HG03196 (cell line): ENCODE data around the gene WWC1.

Source experiments
- ATAC-seq: cut with Tn5 transposase; IDR thresholded peaks from one replicate; pipeline ENCODE4 v1.9.1; 2021; ENCODE audit not compliant: unreplicated experiment

The WWC1 gene

DNA sequence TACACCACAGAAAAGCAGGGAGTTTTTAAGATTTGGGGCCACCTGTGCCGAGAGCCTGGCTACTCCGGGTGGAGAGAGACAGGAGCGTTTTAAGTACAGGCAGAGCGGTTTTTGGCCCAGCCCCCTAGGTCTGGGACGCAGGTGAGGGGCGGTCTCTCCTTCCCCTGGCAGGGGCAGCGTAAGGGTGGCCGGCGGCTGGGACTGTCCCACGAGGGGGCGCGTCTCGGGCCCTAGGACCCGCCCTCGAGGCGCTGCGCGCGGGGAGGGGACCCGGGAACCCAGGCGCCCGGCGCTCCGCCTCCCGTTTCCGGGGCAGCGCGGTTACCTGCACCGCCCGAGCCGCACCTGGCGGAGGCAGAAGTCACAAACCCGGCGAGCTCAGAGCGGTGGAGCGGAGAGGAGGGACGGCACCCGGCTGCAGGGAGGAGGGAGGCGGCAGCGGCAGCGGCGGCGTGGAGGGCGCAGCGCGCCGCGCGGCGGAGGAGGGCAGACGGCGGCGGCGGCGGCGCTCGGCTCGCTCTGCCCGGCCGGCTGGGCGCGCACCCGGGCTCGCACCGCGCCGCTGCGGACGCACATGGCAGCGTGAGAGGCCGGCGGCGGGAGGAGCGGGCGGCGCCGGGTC lies at the start of gene WWC1:
Gene WWC1, plus strand, starts transcription at position 304 of the 622 bp plus-strand sequence. CDS start 508 bp downstream, outside the sequence.
- ATAC-seq = peak; percentile 80

DNA sequence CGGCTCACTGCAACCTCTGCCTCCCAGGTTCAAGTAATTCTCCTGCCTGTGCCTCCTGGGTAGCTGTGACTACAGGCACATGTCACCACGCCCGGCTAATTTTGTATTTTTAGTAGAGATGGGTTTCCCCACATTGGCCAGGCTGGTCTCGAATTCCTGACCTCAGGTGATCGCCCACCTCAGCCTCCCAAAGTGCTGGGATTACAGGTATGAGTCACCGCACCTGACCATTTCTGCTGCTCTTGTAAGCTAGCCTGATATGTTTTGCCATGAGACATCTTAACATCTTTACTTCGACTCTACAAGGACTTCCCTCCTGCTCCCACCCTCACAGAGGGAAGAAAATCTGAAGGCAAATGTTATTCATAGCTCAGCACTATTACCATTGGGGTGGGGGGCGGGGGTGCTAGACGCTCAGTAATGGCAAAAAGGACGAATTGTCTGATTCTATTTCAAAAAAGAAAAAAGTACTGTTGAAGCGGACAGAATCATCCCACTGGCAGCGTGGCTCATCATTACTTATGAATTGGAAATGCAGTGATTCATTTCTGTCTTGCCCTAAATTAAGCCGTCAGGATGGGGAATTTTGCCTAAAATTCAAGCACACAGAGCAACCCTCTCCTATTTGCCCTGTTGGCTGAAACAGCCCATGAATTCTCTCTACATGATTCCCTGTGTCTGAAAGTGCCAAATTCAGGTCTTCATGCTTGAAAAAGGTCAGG lies 46.4 kb upstream of the WWC1 start:
- no peak for ATAC-seq

DNA sequence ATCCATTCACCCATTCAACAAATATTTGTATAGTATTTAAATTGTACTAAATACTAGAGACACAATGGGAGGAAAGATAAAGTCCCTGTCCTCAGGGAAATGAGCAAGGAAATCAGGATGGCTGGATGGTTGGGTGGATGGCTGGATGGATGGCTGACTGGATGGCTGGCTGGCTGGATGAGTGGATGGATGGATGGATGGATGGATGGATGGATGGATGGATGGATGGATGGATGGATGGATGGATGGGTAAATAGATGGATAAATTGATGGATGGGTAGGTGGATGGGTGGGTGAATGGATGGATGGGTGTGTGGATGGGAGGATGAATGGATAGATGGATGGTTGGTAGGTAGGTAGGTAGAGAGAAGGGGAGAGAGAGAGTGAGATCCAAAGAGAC lies 41.5 kb upstream of the WWC1 start:
- no peak for ATAC-seq

DNA sequence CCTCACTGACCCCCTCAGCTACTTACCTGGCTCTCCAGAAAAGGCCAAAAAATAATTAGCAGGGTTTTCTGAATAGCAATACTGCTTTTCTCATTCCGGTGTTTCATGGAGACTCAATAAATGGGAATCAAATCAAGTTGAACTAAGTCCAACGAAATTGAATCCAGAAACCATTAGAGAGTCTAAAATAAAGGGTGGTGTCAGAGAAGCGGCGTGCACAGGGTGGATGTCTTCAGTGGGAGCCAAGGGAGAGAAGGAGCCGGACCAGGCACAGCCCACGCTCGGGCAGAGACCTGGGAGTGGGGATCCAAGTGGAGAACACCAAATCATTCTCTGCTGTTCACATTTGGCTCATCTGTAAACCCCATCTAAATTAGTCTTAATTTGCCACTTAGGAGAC lies 40.2 kb upstream of the WWC1 start:
- no peak for ATAC-seq

DNA sequence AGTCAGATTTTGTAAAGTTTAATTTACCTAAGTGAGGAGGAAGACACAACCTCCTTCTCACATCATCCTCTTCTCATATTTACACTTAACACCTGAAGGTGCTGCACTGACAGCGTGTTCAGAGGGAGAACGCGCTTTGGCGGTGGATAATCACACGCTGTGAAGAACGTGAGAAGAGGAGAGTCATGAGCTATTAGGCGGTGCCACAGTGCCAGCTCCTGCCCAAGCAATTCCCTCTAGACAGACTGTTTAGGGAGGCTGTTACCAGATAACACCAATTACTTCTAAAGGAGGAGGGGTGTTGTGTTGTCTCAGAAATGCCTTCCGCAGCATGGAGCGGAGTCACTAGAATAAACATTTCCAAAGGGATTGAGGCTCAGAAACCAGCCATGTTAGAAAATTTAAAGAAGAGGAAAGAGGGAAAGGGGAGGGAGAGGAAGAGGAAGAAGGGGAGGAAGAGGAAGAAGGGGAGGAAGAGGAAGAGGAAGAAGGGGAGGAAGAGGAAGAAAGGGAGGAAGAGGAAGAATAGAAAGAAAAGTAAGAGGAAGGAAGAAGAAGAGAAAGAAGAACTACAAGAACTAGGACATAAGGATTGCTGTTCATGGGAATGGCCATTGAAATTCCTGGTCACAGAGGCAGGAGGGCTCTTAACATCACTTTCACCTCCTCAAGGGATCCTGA lies 37.3 kb upstream of the WWC1 start:
- no peak for ATAC-seq

DNA sequence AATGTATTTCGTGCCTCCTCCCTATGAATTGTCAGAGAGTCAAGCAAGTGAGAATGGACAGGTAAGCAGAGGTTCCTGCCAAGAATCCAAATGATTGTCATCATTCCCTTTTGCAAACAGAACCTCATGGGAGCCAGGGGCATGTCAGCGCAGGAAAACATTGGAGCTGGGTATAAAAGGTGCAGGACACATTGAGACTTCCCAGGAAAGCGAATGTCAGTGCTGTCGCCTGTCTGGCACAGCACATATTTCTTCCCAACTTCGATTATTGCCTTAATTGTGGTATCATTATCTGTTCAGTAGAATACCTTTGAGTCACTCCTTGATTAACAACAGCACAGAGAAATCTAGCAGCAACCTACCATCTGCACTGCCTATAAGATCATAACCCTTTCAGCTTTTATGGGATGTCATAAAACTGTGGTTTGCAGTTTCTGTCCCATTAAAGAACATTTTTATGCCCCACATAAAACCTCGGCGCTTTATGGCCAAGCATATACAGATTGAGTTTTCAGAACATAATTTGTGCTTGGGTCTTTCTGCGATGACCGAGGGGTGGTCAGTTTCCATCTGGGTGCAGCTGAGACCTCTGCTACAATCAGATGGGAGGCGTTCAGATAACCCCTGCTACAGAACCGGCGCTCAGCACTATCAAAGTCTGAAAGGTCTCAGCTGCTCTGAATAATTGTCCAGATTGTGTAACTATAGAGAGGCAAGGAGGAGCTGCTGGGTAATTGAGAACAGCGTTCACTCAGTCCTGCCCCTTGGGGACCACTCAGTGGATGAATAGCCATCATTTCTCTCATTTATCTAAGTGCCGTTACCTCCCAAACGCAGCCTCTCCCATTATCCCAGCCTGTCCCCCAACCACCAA lies 30.9 kb upstream of the WWC1 start:
- ATAC-seq = no peak

DNA sequence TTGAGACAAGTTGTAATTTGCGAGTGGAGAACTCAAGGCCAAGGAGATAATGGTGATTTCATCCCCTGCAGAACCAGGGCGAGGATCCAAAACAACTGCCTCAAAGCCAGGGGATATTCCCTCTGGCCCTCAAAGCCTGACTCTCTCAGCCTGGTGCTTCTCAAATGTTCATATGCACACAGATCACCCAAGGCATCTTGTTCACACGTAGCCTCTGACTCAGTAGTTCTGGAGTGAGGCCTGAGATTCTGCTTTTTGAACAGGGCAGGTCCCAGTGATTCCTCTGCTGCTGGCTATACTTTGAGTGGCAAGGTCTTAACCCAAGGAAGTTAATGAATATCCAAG lies 30.2 kb upstream of the WWC1 start:
- ATAC-seq = no peak

DNA sequence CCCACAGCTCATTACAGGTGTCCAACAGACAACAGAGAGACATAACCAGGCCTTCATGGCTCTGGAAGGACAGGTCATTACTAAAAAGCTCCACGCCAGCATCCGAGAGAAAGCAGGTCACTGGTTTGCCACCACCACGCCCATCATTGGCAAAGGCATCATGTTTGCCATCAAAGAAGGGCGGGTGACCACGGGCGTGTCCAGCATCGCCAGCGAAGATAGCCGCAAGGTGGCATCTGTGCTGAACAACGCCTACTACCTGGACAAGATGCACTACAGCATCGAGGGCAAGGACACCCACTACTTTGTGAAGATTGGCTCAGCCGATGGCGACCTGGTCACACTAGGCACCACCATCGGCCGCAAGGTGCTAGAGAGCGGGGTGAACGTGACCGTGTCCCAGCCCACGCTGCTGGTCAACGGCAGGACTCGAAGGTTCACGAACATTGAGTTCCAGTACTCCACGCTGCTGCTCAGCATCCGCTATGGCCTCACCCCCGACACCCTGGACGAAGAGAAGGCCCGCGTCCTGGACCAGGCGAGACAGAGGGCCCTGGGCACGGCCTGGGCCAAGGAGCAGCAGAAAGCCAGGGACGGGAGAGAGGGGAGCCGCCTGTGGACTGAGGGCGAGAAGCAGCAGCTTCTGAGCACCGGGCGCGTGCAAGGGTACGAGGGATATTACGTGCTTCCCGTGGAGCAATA lies 29.3 kb upstream of the WWC1 start:
- ATAC-seq = no peak

DNA sequence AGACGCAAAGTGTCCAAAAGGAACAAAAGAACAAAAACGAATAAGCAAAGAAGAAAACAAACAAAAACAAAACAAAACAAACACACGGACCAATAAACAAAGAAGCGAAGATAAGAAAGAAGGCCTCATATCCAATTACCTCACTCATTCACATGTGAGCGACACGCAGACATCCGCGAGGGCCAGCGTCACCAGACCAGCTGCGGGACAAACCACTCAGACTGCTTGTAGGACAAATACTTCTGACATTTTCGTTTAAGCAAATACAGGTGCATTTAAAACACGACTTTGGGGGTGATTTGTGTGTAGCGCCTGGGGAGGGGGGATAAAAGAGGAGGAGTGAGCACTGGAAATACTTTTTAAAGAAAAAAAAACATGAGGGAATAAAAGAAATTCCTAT lies 28.3 kb upstream of the WWC1 start:
- ATAC-seq = no peak

DNA sequence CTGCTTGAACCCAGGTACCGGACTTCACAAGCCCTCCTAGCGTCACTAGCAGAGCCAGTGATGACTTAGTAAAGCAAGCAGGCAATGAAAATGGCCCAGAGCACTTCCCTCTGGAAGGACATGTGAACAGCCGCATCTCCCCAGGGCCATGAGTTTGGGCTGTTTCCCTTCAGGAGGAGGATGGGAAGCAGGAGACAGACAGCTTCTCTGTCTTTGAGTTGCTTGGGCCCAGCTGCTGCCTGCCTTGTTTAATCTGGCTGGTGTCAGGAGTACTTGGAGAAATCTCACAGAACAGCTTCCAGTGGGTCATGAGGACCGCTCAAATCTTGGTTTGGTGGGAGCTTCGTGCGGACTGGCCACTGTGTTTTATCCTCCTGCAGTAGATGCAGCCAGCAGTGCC lies 25.4 kb upstream of the WWC1 start:
- ATAC-seq = no peak

DNA sequence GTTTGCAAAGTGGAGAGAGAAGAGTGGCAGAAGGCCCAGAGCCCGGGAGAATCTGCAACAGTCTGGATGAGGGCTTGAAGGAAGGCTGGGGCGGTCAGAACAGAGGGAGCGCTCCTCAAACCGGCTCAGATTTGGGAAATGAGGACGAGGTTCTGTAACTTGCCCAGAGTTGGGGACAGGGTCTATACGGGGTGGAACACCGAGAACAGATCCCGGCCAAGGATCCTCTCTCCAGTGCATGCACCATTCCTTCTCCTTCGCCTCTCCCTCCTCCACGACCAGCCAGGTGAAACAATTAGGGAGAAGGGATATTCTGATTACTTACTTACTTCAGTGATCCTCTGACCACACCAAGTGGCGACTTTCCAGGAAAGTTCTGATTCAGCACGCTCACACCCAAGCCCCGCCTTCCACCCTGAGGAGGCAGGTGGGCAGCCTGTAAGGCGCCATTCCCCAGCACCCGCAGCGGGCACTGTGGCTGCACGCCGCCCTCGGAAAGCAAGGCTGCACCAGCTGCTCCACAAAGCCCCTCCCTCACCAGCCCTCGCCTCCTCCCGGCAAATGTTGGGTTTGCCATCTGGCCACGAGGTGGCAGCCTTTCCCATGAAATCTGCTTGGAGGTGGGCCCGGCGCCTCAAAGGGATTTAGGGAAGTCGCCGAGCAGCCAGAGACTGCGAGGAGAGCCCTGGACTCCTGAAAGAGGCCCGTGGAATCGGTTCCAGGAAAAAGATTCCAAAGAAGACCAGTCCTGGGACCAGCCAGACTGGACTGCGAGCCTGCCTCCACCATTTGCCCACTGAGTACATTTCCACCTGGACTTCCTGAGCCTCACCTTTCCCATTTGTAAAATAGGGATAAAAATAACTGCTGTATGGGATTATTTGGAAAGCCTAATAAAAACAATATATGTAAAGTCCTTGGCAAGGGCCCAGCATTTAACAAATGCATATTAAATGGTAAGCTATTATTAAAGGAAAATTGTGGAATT lies 22.2 kb upstream of the WWC1 start:
- ATAC-seq = peak; percentile 91

DNA sequence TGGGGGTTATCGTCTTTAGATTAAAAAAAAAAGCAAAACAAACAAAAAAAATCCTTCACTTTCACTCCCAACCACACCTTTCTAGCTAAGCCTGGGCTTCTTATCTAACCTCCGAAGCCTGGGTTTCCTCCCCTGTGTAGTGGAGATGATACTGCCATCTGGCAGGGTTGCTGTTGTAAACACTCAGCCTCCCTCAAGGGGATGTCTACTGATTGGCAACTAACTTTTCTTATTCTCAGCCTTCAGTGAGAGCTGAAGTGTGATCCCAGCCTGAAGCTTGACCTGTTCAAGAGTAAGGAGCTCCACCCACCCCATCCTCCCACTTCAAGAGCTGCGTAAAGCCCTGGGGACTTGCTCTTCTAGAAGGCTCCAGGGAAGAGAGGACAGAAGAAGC lies 21.5 kb upstream of the WWC1 start:
- no peak for ATAC-seq

DNA sequence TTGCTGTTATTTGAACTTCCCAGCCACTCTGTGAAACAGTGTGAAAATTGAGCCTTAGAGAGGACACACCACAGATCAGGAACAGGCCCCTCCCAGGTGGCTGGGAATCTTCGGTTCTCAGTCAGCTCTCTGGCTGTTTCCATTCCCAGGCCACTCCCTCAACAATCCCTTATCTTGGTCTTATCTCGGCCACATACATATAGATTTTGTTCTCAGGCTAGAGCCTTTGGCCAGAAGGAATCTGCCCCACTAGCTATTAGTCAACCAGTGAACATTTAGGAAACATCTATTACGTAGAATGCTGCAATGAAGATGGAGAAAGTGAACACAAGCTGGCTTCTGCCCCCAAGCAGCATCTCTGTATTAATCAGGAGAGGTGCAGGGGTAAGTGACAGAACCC lies 21.0 kb upstream of the WWC1 start:
- ATAC-seq = no peak

DNA sequence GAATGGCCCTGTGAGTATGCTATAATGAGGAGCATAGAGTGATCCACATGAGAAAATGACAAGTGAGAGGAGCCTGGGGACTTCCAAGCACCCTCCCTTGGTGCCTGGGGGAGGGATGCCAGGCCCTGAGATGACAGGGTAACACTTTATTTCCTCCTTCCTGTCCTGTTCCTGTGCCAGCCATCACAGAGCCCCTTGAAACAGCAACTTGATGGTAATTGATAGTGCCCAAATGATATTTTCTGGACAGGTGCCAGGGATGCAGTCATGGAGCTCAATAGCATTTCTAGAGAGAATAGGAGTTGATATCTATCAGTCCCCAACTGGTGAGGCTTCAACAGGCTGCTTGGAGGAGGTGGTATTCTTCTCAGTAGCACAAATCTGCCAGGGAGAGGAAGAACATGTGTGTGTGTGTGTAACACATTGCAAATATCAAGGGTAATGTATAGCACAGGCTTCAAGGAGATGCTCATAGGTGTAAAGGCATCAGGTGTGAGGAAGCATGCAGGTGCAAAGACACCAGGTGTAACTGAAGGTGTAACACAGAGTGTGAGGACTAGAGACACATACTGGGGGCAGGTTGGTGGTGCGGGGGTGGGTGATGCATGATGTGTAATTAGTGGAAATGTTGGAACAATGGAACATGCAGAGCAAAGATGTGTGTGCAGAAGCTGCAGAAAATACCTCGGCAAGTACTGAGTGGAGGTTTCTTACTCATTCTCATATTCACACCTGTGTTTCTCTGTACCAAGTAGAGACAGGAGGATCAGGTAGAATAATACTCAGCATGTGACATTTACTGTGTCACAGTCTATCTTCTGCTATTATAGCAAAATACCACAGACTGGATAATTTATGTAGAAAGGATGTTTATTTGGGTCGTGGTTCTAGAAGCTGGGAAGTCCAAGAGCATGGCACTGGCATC lies 18.1 kb upstream of the WWC1 start:
- ATAC-seq = no peak

DNA sequence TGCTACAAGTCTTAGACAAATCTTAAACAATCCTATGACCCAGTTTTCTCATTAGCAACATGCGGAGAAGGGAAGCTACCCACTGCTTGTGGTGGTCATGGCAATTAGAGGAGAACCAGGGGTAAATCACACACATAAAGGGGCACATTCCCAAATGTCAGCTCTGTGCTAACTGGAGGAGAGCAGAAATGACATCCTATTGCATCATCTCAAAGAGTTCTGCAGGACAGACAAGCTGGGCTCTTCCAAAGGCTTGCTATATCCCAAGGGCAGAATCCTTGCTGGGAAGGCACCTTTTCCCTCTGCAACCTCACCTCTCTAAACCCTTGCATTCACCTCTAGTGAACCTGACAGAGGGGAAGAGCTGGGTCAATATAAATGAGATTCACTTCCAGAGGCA lies 17.0 kb upstream of the WWC1 start:
- ATAC-seq = no peak

DNA sequence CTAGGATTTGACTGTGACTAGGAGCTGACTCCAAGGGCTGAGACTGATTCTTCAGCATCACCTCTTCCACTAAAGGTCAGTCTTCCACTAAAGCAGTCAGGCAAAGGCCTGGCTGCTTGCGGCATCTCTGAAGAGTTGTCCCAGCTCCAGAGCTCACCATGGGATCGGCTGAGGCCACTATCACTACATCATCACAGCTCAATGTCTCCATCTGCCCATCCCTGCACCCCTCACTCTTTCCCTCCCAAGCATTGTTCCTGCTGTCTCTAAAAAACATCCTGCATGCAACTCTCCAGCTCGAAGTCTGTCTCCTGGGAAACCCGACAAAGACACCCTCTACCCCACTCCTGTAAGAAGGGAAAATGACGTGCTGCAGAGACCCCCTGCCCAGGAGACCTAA lies 15.5 kb upstream of the WWC1 start:
- ATAC-seq = no peak

DNA sequence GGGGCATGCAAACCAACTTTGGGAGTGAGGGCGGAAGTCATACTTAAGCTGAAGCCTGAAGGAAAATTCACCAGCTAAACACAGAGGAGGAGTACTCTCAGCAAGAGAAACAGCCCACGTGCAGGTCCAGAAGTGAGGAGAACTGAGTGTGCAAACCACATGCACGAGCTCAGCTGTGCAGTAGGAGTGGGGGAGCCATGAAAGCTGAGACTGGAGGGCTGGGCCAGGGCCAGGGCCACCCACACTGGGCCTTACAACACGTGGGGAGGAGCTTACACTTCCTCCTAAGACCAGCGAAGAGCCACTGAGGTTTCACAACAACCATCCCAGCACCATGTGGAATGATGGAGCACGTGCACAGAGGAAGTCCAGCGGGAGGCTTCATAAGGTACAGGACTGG lies 9.3 kb upstream of the WWC1 start:
- no peak for ATAC-seq

DNA sequence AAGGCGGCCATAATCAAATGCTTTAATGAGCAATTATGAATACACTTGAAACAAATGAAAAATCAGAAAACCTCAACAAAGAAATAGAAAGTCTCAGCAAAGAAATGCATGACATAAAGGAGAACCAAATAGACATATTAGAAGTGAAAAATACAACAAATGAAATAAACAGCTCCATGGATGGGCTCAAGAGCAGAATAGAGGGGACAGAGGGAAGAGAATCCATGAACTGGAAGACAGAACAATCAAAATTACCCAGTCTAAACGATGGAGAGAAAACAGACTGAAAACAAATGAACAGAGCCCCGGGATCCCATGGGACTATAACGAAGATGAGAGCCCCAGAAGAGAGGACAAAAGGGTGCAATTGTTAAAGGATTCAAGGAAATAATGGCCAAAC lies 6.6 kb upstream of the WWC1 start:
- ATAC-seq = no peak

DNA sequence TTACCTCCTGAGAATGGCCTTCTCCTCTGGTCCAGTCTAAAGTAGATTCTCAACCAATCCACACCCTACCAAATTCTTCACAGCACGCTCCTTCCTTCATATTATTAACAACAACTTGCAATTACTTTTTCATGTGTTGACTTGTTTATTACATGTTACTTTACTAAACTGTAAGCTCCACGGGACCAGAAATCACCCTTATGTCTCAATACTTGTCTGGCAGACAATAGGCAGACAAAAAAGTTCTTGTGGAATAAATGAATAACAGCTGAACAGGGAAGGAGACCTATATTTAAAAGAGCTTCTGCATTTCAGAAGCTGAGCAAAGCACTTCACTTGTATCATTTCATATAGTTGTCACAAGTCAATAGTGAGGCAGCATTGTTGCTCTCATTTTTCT lies 5.7 kb upstream of the WWC1 start:
- no peak for ATAC-seq
